Kidney (tissue), 14 donors: ENCODE measurements around the gene COG2. TPM values are rescaled to one million over a fixed set of nuclear protein-coding genes. Genes with fewer than 3 reads are reported as not detected.

ENCODE experiments used
- DNase-seq, 5 donors: peaks; one replicate each; pipeline ENCODE4 v3.0.0-alpha.2; 2013 to 2020
- FAIRE-seq: peaks from 2 replicates; lab custom pipeline; 2012; peaks lifted over from hg19 to GRCh38; lab: Jason Lieb, UNC
- H3K27ac ChIP-seq, 2 donors: one replicate each; pipeline ENCODE4 v1.7.0; 2013; ENCODE audit warnings: low read depth in 2 of 2, low read length in 2 of 2, inconsistent platforms in 1 of 2
- H3K27me3 ChIP-seq: one replicate; pipeline ENCODE4 v1.7.1; 2013; ENCODE audit warnings: low read length, inconsistent platforms; ENCODE audit not compliant: control insufficient read depth, insufficient read depth
- H3K36me3 ChIP-seq, 3 donors: one replicate each; pipeline versions ENCODE4 v1.7.0 to v1.7.1; 2013; ENCODE audit warnings: low read length in 3 of 3, control low read depth in 1 of 3, inconsistent platforms in 1 of 3; ENCODE audit not compliant: insufficient read depth in 3 of 3, control insufficient read depth in 2 of 3
- H3K4me1 ChIP-seq, 3 donors: one replicate each; pipeline versions ENCODE4 v1.7.0 to v1.7.1; 2013; ENCODE audit warnings: low read length in 3 of 3, inconsistent platforms in 1 of 3, low read depth in 1 of 3; ENCODE audit not compliant: control insufficient read depth in 2 of 3, insufficient read depth in 2 of 3
- H3K4me3 ChIP-seq, 3 donors: one replicate each; pipeline versions ENCODE4 v1.7.0 to v1.8.1; 2013; ENCODE audit warnings: low read length in 3 of 3, control low read depth in 1 of 3, inconsistent platforms in 1 of 3
- H3K9ac ChIP-seq, 3 donors: one replicate each; pipeline versions ENCODE4 v1.7.0 to v1.7.1; 2013; ENCODE audit warnings: low read length in 3 of 3, control low read depth in 1 of 3, inconsistent platforms in 1 of 3
- H3K9me3 ChIP-seq, 3 donors: one replicate each; pipeline versions ENCODE4 v1.7.0 to v1.7.1; 2013; ENCODE audit warnings: low read length in 3 of 3, control low read depth in 1 of 3, inconsistent platforms in 1 of 3; ENCODE audit not compliant: control insufficient read depth in 2 of 3, insufficient read depth in 1 of 3
- intact Hi-C: fragments of 100-400 bp; cut with DNase I; formaldehyde crosslinking; loops from one replicate; pipeline ENCODE4 v1.11.1; 2022
- polyA plus RNA-seq: library from polyadenylated mRNA; stranded (reverse); fragments of 350-450 nt; fragmentation: Illumina TruSeq; extraction: RNeasy Lipid Tissue Mini Kit (QIAGEN cat#74804); gene quantifications from one replicate; pipeline ENCODE4 v1.2.3, GENCODE V29; 2014; ENCODE audit warnings: low read depth, low replicate concordance; ENCODE audit not compliant: insufficient read depth
- total RNA-seq: library from RNA; stranded (reverse); fragmentation: NEBNext Ultra II Directional; extraction: Animal tissue kit (Norgen Biotek cat#: 25700); gene quantifications from one replicate; pipeline ENCODE4 v1.2.1, GENCODE V29; 2021
- TF ChIP-seq, protein P1 (sequence below): IDR thresholded peaks from 3 replicates; pipeline ENCODE4 v1.5.1; 2012; ENCODE audit warnings: mild to moderate bottlenecking, moderate library complexity, borderline replicate concordance; ENCODE audit not compliant: insufficient read depth; ENCODE audit errors: extremely low read depth
- donor health status: control.
- donor health status: control.
- donor health status: control.
- donor health status: control.
- donor health status: control.
- donor health status: DM: yes; HTN: yes; CAD: no.
- donor health status: Normal renal cell carcinoma (clear cell type).

COG2 gene
- total and polyA plus RNA-seq, 2 donors from 2014 or later: 17.9 to 30.7 TPM

DNA sequence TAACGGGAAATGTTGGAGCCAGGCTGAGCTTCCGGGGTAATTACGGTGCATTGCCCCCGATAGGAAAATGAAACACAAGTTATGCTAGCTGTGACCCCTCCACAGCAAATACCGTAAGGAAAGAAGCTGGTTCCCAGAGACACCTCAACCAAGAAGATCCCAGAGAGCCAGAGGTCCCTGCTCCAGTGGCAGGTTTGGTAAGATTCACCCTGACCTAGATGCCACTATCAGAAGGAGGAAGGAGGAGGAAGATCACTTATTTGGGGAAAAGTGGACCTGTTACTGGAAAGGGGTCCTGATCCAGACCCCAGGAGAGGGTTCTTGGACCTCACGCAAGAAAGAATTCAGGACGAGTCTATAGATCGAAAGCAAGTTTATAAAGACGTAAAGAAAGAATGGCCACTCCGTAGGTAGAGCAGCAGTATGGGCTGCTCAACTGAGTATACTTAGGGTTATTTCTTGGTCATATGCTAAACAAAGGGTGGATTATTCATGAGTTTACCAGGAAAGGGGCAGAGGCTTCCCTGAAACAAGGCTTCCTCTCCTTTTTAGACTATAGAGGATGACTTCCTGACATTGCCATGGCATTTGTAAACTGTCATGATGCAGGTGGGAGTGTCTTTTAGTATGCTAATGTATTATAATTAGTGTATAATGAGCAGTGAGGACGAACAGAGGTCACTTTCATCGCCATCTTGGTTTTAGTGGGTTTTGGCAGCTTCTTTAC, 97.4 kb downstream of the COG2 start:
- H3K36me3 ChIP-seq: no peaks in the 10 kb centered on the region
- no peak overlapping the region for H3K4me3 ChIP-seq
- DNase-seq (no peak), FAIRE-seq (no peak)
- no peaks in the 10 kb centered on the region for H3K4me1 ChIP-seq
- intact Hi-C loops: no loop called here
- H3K9ac ChIP-seq: no peak overlapping the region
- H3K27me3 ChIP-seq: no peaks in the 10 kb centered on the region
- TF ChIP-seq, protein P1, sequence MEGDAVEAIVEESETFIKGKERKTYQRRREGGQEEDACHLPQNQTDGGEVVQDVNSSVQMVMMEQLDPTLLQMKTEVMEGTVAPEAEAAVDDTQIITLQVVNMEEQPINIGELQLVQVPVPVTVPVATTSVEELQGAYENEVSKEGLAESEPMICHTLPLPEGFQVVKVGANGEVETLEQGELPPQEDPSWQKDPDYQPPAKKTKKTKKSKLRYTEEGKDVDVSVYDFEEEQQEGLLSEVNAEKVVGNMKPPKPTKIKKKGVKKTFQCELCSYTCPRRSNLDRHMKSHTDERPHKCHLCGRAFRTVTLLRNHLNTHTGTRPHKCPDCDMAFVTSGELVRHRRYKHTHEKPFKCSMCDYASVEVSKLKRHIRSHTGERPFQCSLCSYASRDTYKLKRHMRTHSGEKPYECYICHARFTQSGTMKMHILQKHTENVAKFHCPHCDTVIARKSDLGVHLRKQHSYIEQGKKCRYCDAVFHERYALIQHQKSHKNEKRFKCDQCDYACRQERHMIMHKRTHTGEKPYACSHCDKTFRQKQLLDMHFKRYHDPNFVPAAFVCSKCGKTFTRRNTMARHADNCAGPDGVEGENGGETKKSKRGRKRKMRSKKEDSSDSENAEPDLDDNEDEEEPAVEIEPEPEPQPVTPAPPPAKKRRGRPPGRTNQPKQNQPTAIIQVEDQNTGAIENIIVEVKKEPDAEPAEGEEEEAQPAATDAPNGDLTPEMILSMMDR: no peak
- peaks cover 0 to 4% (median 0%) of the 10 kb centered on the region in 3 donors for H3K9me3 ChIP-seq
- no peak overlapping the region for H3K27ac ChIP-seq

Other genes starting within 250 kb of the COG2 start
- 3.7 TPM for gene PGBD5, start 216.1 kb upstream of the COG2 start, total RNA-seq
- gene PGBD5, start 216.1 kb upstream of the COG2 start, polyA plus RNA-seq: 2.0 TPM
- 30.1 TPM for gene AGT, start 71.6 kb downstream of the COG2 start, total RNA-seq
- gene AGT, start 71.6 kb downstream of the COG2 start, polyA plus RNA-seq: 65.1 TPM
- gene CAPN9, start 104.9 kb downstream of the COG2 start, total RNA-seq: 0.41 TPM
- gene CAPN9, start 104.9 kb downstream of the COG2 start, polyA plus RNA-seq: not detected
- gene C1orf198, start 226.0 kb downstream of the COG2 start, total RNA-seq: 45.3 TPM
- gene C1orf198, start 226.0 kb downstream of the COG2 start, polyA plus RNA-seq: 15.4 TPM